ENCODE measurements around the gene PARVA. TPM values are rescaled to one million over a fixed set of nuclear protein-coding genes. Genes with fewer than 3 reads are reported as not detected.

PARVA gene
- total RNA-seq, 4 donors from 2014 or later, result 181 to 228 (median 210) TPM

GRCh38 chr11:12389676-12390657 lies 12.6 kb downstream of the PARVA start:
- H3K36me3 ChIP-seq, result no peaks in the 10 kb centered on the region
- peaks cover 58 to 97% (median 89%) of the 10 kb centered on the region in 4 donors for H3K4me1 ChIP-seq
- no peaks in the 10 kb centered on the region for H3K27me3 ChIP-seq
- H3K9me3 ChIP-seq, result no peaks in the 10 kb centered on the region
- 26% methylated on average over 10 of the region's 10 CpGs for WGBS
- TF ChIP-seq EP300 (IDR thresholded peaks at IDR 0.05) (no peak), POLR2A (IDR thresholded peaks at IDR 0.05; ENCODE audit: low read depth) (no peak), POLR2AphosphoS5 (IDR thresholded peaks at IDR 0.05) (no peak), CTCF (IDR thresholded peaks at IDR 0.05) (no peak)
- DNase-seq (ENCODE audit: extremely low spot score), result peak; percentile 90
- intact Hi-C loops (cut with DNase I), result no loop called here
- H3K27ac ChIP-seq (replicated peaks in 1 of 4), result peak overlapping the region; percentile 96 to 100 (median 98)
- H3K4me3 ChIP-seq, result peak overlapping the region in 2 of 4 donors; percentile 6 to 8

GRCh38 chr11:12390687-12391110 lies 13.3 kb downstream of the PARVA start:
- H3K4me3 ChIP-seq, result peak overlapping the region in 1 of 4 donors; percentile 8
- H3K9me3 ChIP-seq, result no peaks in the 10 kb centered on the region
- peak; percentile 90 for DNase-seq (ENCODE audit: extremely low spot score)
- H3K36me3 ChIP-seq, result no peaks in the 10 kb centered on the region
- peak overlapping the region; percentile 96 to 100 (median 98) for H3K27ac ChIP-seq (replicated peaks in 1 of 4)
- TF ChIP-seq EP300 (IDR thresholded peaks at IDR 0.05), result peak; percentile 62
- peak; percentile 45 to 75 for TF ChIP-seq POLR2AphosphoS5 (IDR thresholded peaks at IDR 0.05)
- no peak for TF ChIP-seq POLR2A (IDR thresholded peaks at IDR 0.05; ENCODE audit: low read depth)
- TF ChIP-seq CTCF (IDR thresholded peaks at IDR 0.05), result no peak
- intact Hi-C loops (cut with DNase I), result no loop called here
- H3K4me1 ChIP-seq, result peaks cover 58 to 97% (median 89%) of the 10 kb centered on the region in 4 donors
- no peaks in the 10 kb centered on the region for H3K27me3 ChIP-seq

- WGBS, result 100% methylated on average over 1 of the region's 1 CpG
- H3K36me3 ChIP-seq, result no peaks in the 10 kb centered on the region
- H3K9me3 ChIP-seq, result no peaks in the 10 kb centered on the region
- peaks cover 50 to 96% (median 86%) of the 10 kb centered on the region in 4 donors for H3K4me1 ChIP-seq
- TF ChIP-seq POLR2A (IDR thresholded peaks at IDR 0.05; ENCODE audit: low read depth), result no peak
- TF ChIP-seq EP300 (IDR thresholded peaks at IDR 0.05), result no peak
- TF ChIP-seq POLR2AphosphoS5 (IDR thresholded peaks at IDR 0.05), result no peak
- TF ChIP-seq CTCF (IDR thresholded peaks at IDR 0.05), result no peak
- H3K4me3 ChIP-seq, result no peak overlapping the region
- intact Hi-C loops (cut with DNase I), result no loop called here
- peak overlapping the region; percentile 96 to 100 (median 98) for H3K27ac ChIP-seq (replicated peaks in 1 of 4)
- DNase-seq (ENCODE audit: extremely low spot score), result peak; percentile 17
- H3K27me3 ChIP-seq, result no peaks in the 10 kb centered on the region
Measured at GRCh38 chr11:12392672-12393071, 15.3 kb downstream of the PARVA start.

- WGBS, result 100% methylated on average over 1 of the region's 1 CpG
- Histone ChIP-seq H3K4me3 (no peak overlapping the region), H3K27me3 (no peaks in the 10 kb centered on the region), H3K9me3 (no peaks in the 10 kb centered on the region), H3K27ac (replicated peaks in 1 of 4) (peak overlapping the region; percentile 96 to 100 (median 98)), H3K36me3 (no peaks in the 10 kb centered on the region), H3K4me1 (peaks cover 48 to 96% (median 87%) of the 10 kb centered on the region in 4 donors)
- DNase-seq (ENCODE audit: extremely low spot score), result peak; percentile 14
- intact Hi-C loops (cut with DNase I), result no loop called here
- no peak for TF ChIP-seq EP300 (IDR thresholded peaks at IDR 0.05)
- TF ChIP-seq POLR2AphosphoS5 (IDR thresholded peaks at IDR 0.05), result no peak
- TF ChIP-seq CTCF (IDR thresholded peaks at IDR 0.05), result no peak
- no peak for TF ChIP-seq POLR2A (IDR thresholded peaks at IDR 0.05; ENCODE audit: low read depth)
Measured at GRCh38 chr11:12393691-12394090, 16.3 kb downstream of the PARVA start.

All from esophagus muscularis mucosa (tissue), 4 donors.